AG09309 (cell line): ENCODE measurements around the gene NUP210.

ENCODE experiments used
- DNase-seq: peaks from one replicate; pipeline ENCODE4 v3.0.0-alpha.2; 2010; ENCODE audit warnings: low read depth
- H3K4me3 ChIP-seq: 2 replicates; pipeline ENCODE4 v1.5.1; 2011; ENCODE audit warnings: mild to moderate bottlenecking, low read depth, low read length, moderate library complexity; ENCODE audit not compliant: control insufficient read depth
- CTCF ChIP-seq: IDR thresholded peaks from 2 replicates; pipeline ENCODE4 v1.5.1; 2011; ENCODE audit warnings: mild to moderate bottlenecking, low read depth, low read length, inconsistent platforms; ENCODE audit not compliant: insufficient read depth, control insufficient read depth; ENCODE audit errors: missing control alignments

The NUP210 gene

GRCh38 chr3:13269711-13270378 lies 150.3 kb downstream of the NUP210 start:
- no peak for DNase-seq
- no peak for TF ChIP-seq CTCF
- no peak overlapping the region for H3K4me3 ChIP-seq

GRCh38 chr3:13268961-13269441 lies 151.1 kb downstream of the NUP210 start:
- DNase-seq: no peak
- no peak overlapping the region for H3K4me3 ChIP-seq
- TF ChIP-seq CTCF: no peak

GRCh38 chr3:13268120-13268519 lies 152.0 kb downstream of the NUP210 start:
- TF ChIP-seq CTCF: no peak
- no peak overlapping the region for H3K4me3 ChIP-seq
- DNase-seq: no peak

GRCh38 chr3:13266651-13267362 lies 153.3 kb downstream of the NUP210 start:
- TF ChIP-seq CTCF: no peak
- DNase-seq: no peak
- no peak overlapping the region for H3K4me3 ChIP-seq
